HCT116 (cell line): ENCODE results near the gene SIX5.

Source experiments
- CBX3 ChIP-seq: IDR thresholded peaks from 2 replicates; pipeline ENCODE4 v1.6.1; 2012; ENCODE audit warnings: low read depth
- EGR1 ChIP-seq: IDR thresholded peaks from 2 replicates; pipeline ENCODE4 v1.6.1; 2012; ENCODE audit warnings: low read depth
- EZH2 ChIP-seq: fragments of 200-600 bp; sonication (generic); IDR thresholded peaks from 2 replicates; pipeline ENCODE4 v1.6.1; 2017; ENCODE audit warnings: antibody characterized with exemption, mixed run types
- EZH2phosphoT487 ChIP-seq: fragments of 200-600 bp; IDR thresholded peaks from 2 replicates; pipeline ENCODE4 v1.6.1; 2018; ENCODE audit warnings: antibody characterized with exemption, borderline replicate concordance
- POLR2A ChIP-seq: IDR thresholded peaks from 2 replicates; pipeline ENCODE4 v1.7.0; 2011; ENCODE audit warnings: borderline replicate concordance; ENCODE audit not compliant: insufficient read depth, insufficient read length; ENCODE audit errors: extremely low read depth
- POLR2AphosphoS5 ChIP-seq: IDR thresholded peaks from 2 replicates; pipeline ENCODE4 v1.6.1; 2011; ENCODE audit warnings: mild to moderate bottlenecking, low read depth, low read length, moderate library complexity
- RAD21 ChIP-seq: IDR thresholded peaks from 2 replicates; pipeline ENCODE4 v1.6.1; 2012; ENCODE audit warnings: low read depth, mild to moderate bottlenecking
- SIN3A ChIP-seq: IDR thresholded peaks from 2 replicates; pipeline ENCODE4 v1.6.1; 2012; ENCODE audit warnings: low read depth
- ZFX ChIP-seq: fragments of 450-650 bp; IDR thresholded peaks from 2 replicates; pipeline ENCODE4 v1.6.1; 2017
- TF ChIP-seq, protein P1 (sequence below): IDR thresholded peaks from 2 replicates; pipeline ENCODE4 v1.6.1; 2012; ENCODE audit warnings: low read depth
- TF ChIP-seq, protein P2 (sequence below), 3 experiments: fragments of 200-600 bp in 1 of 3; sonication (generic) in 1 of 3; IDR thresholded peaks in 2 of 3; conservative IDR thresholded peaks in 1 of 3; 2 replicates each; pipeline ENCODE4 v1.5.1; 2012 to 2017; ENCODE audit warnings: low read depth in 2 of 3, low read length in 2 of 3, antibody characterized with exemption in 1 of 3, borderline replicate concordance in 1 of 3, control low read depth in 1 of 3, mild to moderate bottlenecking in 1 of 3, mixed read lengths in 1 of 3, mixed run types in 1 of 3, moderate library complexity in 1 of 3; ENCODE audit not compliant: insufficient read depth in 1 of 3

DNA sequence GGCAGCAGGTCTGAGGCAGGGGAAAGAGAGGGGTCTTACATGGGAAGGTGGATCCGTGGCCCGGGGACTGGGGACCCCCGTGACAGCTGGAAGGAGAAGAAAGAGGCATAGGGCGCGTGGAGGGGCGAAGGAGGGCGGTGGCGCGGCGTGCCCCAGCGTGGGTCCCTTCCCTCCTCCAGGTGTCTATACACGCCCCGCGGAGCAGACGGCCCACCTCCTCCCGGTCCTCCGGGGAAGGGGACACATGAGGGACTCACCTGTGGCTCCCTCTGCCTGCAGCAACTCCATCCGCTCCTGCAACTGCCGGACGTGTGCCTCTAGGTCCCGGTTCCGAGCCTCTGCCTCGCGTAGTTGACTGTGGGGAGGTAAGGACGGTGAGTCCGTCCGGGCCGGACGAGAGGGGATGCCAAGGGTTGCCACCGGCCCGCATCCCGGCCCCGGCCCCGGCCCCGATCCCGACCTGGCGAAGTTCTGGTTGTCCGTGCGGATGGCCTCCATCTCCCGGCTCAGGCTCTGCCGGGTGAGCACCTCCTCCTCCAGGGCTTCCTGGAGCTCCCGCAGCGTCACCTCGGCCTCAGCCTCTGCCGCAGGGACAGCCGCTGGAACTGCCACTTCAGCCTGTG is 2.4 kb upstream of the SIX5 start:
- TF ChIP-seq EGR1 (no peak), EZH2phosphoT487 (no peak), EZH2 (no peak), POLR2A (no peak), POLR2AphosphoS5 (no peak), CBX3 (no peak), ZFX (no peak), SIN3A (no peak), RAD21 (no peak)
- TF ChIP-seq, protein P1, sequence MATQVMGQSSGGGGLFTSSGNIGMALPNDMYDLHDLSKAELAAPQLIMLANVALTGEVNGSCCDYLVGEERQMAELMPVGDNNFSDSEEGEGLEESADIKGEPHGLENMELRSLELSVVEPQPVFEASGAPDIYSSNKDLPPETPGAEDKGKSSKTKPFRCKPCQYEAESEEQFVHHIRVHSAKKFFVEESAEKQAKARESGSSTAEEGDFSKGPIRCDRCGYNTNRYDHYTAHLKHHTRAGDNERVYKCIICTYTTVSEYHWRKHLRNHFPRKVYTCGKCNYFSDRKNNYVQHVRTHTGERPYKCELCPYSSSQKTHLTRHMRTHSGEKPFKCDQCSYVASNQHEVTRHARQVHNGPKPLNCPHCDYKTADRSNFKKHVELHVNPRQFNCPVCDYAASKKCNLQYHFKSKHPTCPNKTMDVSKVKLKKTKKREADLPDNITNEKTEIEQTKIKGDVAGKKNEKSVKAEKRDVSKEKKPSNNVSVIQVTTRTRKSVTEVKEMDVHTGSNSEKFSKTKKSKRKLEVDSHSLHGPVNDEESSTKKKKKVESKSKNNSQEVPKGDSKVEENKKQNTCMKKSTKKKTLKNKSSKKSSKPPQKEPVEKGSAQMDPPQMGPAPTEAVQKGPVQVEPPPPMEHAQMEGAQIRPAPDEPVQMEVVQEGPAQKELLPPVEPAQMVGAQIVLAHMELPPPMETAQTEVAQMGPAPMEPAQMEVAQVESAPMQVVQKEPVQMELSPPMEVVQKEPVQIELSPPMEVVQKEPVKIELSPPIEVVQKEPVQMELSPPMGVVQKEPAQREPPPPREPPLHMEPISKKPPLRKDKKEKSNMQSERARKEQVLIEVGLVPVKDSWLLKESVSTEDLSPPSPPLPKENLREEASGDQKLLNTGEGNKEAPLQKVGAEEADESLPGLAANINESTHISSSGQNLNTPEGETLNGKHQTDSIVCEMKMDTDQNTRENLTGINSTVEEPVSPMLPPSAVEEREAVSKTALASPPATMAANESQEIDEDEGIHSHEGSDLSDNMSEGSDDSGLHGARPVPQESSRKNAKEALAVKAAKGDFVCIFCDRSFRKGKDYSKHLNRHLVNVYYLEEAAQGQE: no peak
- TF ChIP-seq, protein P2, sequence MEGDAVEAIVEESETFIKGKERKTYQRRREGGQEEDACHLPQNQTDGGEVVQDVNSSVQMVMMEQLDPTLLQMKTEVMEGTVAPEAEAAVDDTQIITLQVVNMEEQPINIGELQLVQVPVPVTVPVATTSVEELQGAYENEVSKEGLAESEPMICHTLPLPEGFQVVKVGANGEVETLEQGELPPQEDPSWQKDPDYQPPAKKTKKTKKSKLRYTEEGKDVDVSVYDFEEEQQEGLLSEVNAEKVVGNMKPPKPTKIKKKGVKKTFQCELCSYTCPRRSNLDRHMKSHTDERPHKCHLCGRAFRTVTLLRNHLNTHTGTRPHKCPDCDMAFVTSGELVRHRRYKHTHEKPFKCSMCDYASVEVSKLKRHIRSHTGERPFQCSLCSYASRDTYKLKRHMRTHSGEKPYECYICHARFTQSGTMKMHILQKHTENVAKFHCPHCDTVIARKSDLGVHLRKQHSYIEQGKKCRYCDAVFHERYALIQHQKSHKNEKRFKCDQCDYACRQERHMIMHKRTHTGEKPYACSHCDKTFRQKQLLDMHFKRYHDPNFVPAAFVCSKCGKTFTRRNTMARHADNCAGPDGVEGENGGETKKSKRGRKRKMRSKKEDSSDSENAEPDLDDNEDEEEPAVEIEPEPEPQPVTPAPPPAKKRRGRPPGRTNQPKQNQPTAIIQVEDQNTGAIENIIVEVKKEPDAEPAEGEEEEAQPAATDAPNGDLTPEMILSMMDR (IDR thresholded peaks at IDR 0.05 in 2 of 3, conservative IDR thresholded peaks at IDR 0.05 in 1 of 3; ENCODE audit: borderline replicate concordance in 1 of 3, insufficient read depth in 1 of 3, low read depth in 2 of 3, low read length in 2 of 3): no peak
